Prostate gland (tissue), 2 donors: ENCODE results near the gene FAM53C.
A peak's percentile ranks its signal among the peaks of the same experiment; 100 is the strongest.

ENCODE experiments used
- CTCF ChIP-seq, 4 experiments: fragments of 200-600 bp in 2 of 4; fragments of 450-650 bp in 2 of 4; sonication (generic) in 2 of 4; IDR thresholded peaks; 1 replicate in 3 of 4; 2 replicates in 1 of 4; pipeline ENCODE4 v1.5.1; 2016 to 2019; ENCODE audit warnings: antibody characterized with exemption in 4 of 4, mild to moderate bottlenecking in 2 of 4, moderate library complexity in 2 of 4
- POLR2AphosphoS5 ChIP-seq: sonication (generic); formaldehyde crosslinking; IDR thresholded peaks from one replicate; pipeline ENCODE4 v1.6.1; 2017; ENCODE audit warnings: antibody characterized with exemption

- peak; percentile 97 for TF ChIP-seq POLR2AphosphoS5
- TF ChIP-seq CTCF (IDR thresholded peaks at IDR 0.05), result peak in 1 of 4 experiments; percentile 3
These were observed 6.4 kb upstream of the FAM53C start, which contains the start of gene CDC25C for GRCh38 chr5:138331449-138332368.
